Fibroblast of lung (primary cell): Measurements from ENCODE around the gene DEFB131B. TPM values are rescaled to one million over a fixed set of nuclear protein-coding genes. Genes with fewer than 3 reads are reported as not detected.
"Not testable (repeated sequence)": the region's sequence is repeated elsewhere in the genome, so short reads cannot be mapped to it uniquely, and the experiment has no call there.

Experiments
- DNase-seq, 2 donors: peaks; one replicate each; pipeline versions ENCODE4 v3.0.0 to v3.0.0-alpha.2; 2010; ENCODE audit warnings: low read depth in 2 of 2
- H2AFZ ChIP-seq: 2 replicates; pipeline ENCODE4 v1.5.1; 2012; ENCODE audit warnings: low read length, control low read depth, inconsistent platforms
- H3K27ac ChIP-seq: 2 replicates; pipeline ENCODE4 v1.5.1; 2011; ENCODE audit warnings: low read length, control low read depth; ENCODE audit not compliant: insufficient read depth
- H3K27me3 ChIP-seq: 2 replicates; pipeline ENCODE4 v1.5.1; 2011; ENCODE audit warnings: mild to moderate bottlenecking, low read length; ENCODE audit not compliant: control insufficient read depth, insufficient read depth
- H3K36me3 ChIP-seq: 2 replicates; pipeline ENCODE4 v1.5.1; 2011; ENCODE audit warnings: low read length; ENCODE audit not compliant: control insufficient read depth, insufficient read depth
- H3K4me1 ChIP-seq: 2 replicates; pipeline ENCODE4 v1.5.1; 2011; ENCODE audit warnings: low read length; ENCODE audit not compliant: control insufficient read depth, insufficient read depth; ENCODE audit errors: extremely low read depth
- H3K4me2 ChIP-seq: 2 replicates; pipeline ENCODE4 v1.5.1; 2011; ENCODE audit warnings: low read length, control low read depth; ENCODE audit not compliant: insufficient read depth; ENCODE audit errors: extremely low read depth
- H3K4me3 ChIP-seq, 4 experiments: fragments of 200-600 bp in 1 of 4; sonication (generic) in 1 of 4; replicated peaks in 1 of 4; 2 replicates each; pipeline ENCODE4 v1.5.1; 2011 to 2016; ENCODE audit warnings: low read length in 4 of 4, low read depth in 3 of 4, mild to moderate bottlenecking in 3 of 4, control low read depth in 2 of 4, inconsistent platforms in 1 of 4, mixed read lengths in 1 of 4; ENCODE audit not compliant: insufficient read depth in 1 of 4; ENCODE audit errors: control extremely low read depth in 1 of 4
- H3K79me2 ChIP-seq: 2 replicates; pipeline ENCODE4 v1.5.1; 2012; ENCODE audit warnings: mild to moderate bottlenecking, low read length, inconsistent platforms; ENCODE audit not compliant: control insufficient read depth, insufficient read depth
- H3K9ac ChIP-seq: 2 replicates; pipeline ENCODE4 v1.5.1; 2011; ENCODE audit warnings: mild to moderate bottlenecking, low read length, control low read depth; ENCODE audit not compliant: insufficient read depth
- H3K9me3 ChIP-seq: 2 replicates; pipeline ENCODE4 v1.5.1; 2012; ENCODE audit warnings: low read depth, low read length; ENCODE audit not compliant: control insufficient read depth, insufficient read depth
- H4K20me1 ChIP-seq: 2 replicates; pipeline ENCODE4 v1.5.1; 2011; ENCODE audit warnings: low read length; ENCODE audit not compliant: control insufficient read depth, insufficient read depth; ENCODE audit errors: extremely low read depth
- EZH2 ChIP-seq: IDR thresholded peaks from 2 replicates; pipeline ENCODE4 v1.5.1; 2012; ENCODE audit warnings: low read length, control low read depth, mild to moderate bottlenecking; ENCODE audit errors: missing control alignments
- polyA plus RNA-seq, 2 donors: library from polyadenylated mRNA; depleted of rRNA in 1 of 2; stranded (reverse) in 1 of 2; unstranded in 1 of 2; fragments of >200 nt; gene quantifications; 2 replicates each; pipeline ENCODE4 v1.2.1, GENCODE V29; 2011 to 2012; ENCODE audit warnings: missing spikeins in 1 of 2
- total RNA-seq: library from RNA; depleted of rRNA; stranded (reverse); fragments of >200 nt; gene quantifications from 2 replicates; pipeline ENCODE4 v1.2.1, GENCODE V29; 2014
- TF ChIP-seq, protein P1 (sequence below), 2 donors: IDR thresholded peaks in 1 of 2; conservative IDR thresholded peaks in 1 of 2; 1 replicate in 1 of 2; 2 replicates in 1 of 2; pipeline ENCODE4 v1.5.1; 2011 to 2012; ENCODE audit warnings: low read length in 2 of 2, control low read depth in 1 of 2, inconsistent platforms in 1 of 2, low read depth in 1 of 2, mild to moderate bottlenecking in 1 of 2

DEFB131B gene
- total and polyA plus RNA-seq, 2 donors (not counting 1 experiment from before 2014, with no cell fraction given): not detected

DNA sequence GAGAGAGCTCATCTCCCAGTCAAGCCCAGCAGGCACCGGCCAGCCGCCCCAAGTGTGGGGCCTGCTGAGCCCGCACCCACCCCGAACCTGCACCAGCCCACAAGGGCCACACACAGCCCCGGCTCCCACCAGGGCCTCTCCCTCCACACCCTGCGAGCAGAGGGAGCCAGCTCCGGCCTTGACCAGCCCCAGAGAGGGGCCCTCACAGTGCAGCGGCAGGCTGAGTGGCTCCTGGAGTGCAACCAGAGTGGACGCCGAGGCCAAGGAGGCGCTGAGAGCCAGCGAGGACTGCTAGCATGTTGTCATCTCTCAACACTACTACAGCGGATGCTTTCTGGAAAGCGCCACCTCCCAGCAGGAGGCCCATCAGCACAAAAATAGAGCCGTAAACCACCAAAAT lies 34.4 kb upstream of the DEFB131B start:
- Histone ChIP-seq H3K9ac (no peak overlapping the region), H3K36me3 (no peaks in the 10 kb centered on the region), H3K27ac (no peak overlapping the region), H4K20me1 (no peaks in the 10 kb centered on the region), H3K4me1 (no peaks in the 10 kb centered on the region), H3K9me3 (no peaks in the 10 kb centered on the region), H3K4me3 (no peak overlapping the region), H2AFZ (no peak overlapping the region), H3K4me2 (no peak overlapping the region), H3K79me2 (no peaks in the 10 kb centered on the region), H3K27me3 (no peaks in the 10 kb centered on the region)
- DNase-seq: no peak
- no peak for TF ChIP-seq EZH2
- TF ChIP-seq, protein P1, sequence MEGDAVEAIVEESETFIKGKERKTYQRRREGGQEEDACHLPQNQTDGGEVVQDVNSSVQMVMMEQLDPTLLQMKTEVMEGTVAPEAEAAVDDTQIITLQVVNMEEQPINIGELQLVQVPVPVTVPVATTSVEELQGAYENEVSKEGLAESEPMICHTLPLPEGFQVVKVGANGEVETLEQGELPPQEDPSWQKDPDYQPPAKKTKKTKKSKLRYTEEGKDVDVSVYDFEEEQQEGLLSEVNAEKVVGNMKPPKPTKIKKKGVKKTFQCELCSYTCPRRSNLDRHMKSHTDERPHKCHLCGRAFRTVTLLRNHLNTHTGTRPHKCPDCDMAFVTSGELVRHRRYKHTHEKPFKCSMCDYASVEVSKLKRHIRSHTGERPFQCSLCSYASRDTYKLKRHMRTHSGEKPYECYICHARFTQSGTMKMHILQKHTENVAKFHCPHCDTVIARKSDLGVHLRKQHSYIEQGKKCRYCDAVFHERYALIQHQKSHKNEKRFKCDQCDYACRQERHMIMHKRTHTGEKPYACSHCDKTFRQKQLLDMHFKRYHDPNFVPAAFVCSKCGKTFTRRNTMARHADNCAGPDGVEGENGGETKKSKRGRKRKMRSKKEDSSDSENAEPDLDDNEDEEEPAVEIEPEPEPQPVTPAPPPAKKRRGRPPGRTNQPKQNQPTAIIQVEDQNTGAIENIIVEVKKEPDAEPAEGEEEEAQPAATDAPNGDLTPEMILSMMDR (conservative IDR thresholded peaks at IDR 0.05 in 1 of 2, IDR thresholded peaks at IDR 0.05 in 1 of 2; ENCODE audit: low read depth in 1 of 2, low read length in 2 of 2): no peak

DNA sequence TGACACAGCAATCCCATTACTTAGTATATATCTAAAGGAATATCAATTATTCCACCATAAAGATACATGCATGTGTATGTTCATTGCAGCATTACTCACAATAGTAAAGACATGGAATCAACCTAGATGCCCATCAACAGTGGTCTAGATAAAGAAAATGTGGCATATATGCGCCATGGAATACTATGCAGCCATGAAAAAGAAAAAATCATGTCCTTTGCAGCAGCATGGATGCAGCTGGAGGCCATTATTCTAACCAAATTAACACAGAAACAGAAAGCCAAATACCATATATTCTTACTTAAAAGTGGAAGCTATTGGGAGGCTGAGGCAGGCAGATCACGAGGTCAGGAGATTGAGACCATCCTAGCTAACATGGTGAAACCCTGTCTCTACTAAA lies 24.4 kb upstream of the DEFB131B start:
- H3K4me2 ChIP-seq, H3K9ac ChIP-seq, H3K79me2 ChIP-seq, H3K36me3 ChIP-seq, DNase-seq, H3K9me3 ChIP-seq, H4K20me1 ChIP-seq, H3K27ac ChIP-seq, H3K27me3 ChIP-seq, H2AFZ ChIP-seq, H3K4me1 ChIP-seq, H3K4me3 ChIP-seq: not testable (repeated sequence)

DNA sequence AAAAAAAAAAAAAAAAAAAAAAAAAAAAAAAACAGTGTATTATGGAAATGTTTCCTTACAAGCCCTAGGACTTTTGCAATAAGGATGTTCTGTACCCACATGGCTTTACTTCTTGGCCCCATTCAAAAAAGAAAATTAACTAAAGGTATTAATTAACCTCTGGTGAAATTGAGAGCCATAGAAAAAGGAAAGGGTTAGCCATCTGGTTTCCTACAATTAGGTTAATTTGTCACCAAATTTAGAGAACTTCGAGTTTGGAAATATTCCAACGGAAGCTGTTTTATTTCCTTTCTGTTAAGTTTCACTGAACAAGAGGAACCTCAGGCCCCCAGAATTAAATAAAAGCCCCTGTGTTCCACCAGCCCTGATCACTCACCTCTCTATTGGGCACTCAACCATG lies 22.4 kb upstream of the DEFB131B start:
- not testable (repeated sequence) for DNase-seq, H3K27ac ChIP-seq, H2AFZ ChIP-seq, H3K4me3 ChIP-seq, H3K9me3 ChIP-seq, H3K27me3 ChIP-seq, H3K9ac ChIP-seq, H3K79me2 ChIP-seq, H3K4me2 ChIP-seq, H3K4me1 ChIP-seq, H4K20me1 ChIP-seq, H3K36me3 ChIP-seq

DNA sequence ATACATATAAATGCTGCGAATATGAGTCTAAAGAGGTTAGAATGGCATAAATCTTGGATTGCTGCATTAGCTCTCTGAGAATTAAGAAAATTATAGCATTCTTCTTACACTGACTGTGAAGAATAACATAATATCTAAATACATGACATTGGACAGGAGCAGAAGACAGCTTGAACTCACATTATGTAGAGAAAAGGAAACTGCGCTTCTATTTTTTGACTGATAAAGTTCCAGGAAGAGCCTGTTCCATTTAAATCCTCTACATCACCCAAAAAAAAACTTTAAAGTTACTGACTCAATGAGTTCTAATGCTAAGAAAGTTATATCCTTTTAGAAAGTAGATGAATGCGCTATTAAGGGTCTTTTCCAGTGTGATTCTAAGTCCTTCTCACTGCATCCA lies 17.4 kb upstream of the DEFB131B start:
- not testable (repeated sequence) for H3K27me3 ChIP-seq, H3K4me3 ChIP-seq, H3K4me1 ChIP-seq, H4K20me1 ChIP-seq, H3K9me3 ChIP-seq, H3K79me2 ChIP-seq, H3K9ac ChIP-seq, DNase-seq, H2AFZ ChIP-seq, H3K36me3 ChIP-seq, H3K27ac ChIP-seq, H3K4me2 ChIP-seq
